Forelimb muscle (tissue), 1 donor: ENCODE data around the gene ZNF521. TPM values are rescaled to one million over a fixed set of nuclear protein-coding genes. Genes with fewer than 3 reads are reported as not detected.
"Not testable (repeated sequence)": the region's sequence is repeated elsewhere in the genome, so short reads cannot be mapped to it uniquely, and the experiment has no call there.

Source experiments
- DNase-seq: peaks from one replicate; pipeline ENCODE4 v3.0.0-alpha.2; 2013; ENCODE audit warnings: low read depth
- polyA plus RNA-seq: library from polyadenylated mRNA; unstranded; fragments of 120-200 nt; gene quantifications from one replicate; pipeline ENCODE4 v1.2.1, GENCODE V29; 2013; ENCODE audit not compliant: insufficient read length

Gene ZNF521
- polyA plus RNA-seq, 1 donor: 43.7 TPM

GRCh38 chr18:25033747-25034471 lies 318.1 kb downstream of the ZNF521 start:
- DNase-seq: no peak

GRCh38 chr18:25033175-25033574 lies 318.8 kb downstream of the ZNF521 start:
- DNase-seq: not testable (repeated sequence)

GRCh38 chr18:25029802-25030201 lies 322.2 kb downstream of the ZNF521 start:
- DNase-seq: no peak

- DNase-seq: no peak
These were observed 332.0 kb downstream of the ZNF521 start for GRCh38 chr18:25019931-25020330.

- no peak for DNase-seq
These were observed 332.7 kb downstream of the ZNF521 start for GRCh38 chr18:25019086-25019860.

- no peak for DNase-seq
These were observed 335.3 kb downstream of the ZNF521 start for GRCh38 chr18:25016666-25017065.

GRCh38 chr18:25016181-25016580 lies 335.8 kb downstream of the ZNF521 start:
- no peak for DNase-seq
